A673 (cell line): ENCODE results near the gene CYP2D6. TPM values are rescaled to one million over a fixed set of nuclear protein-coding genes. Genes with fewer than 3 reads are reported as not detected.
"Not testable (repeated sequence)": the region's sequence is repeated elsewhere in the genome, so short reads cannot be mapped to it uniquely, and the experiment has no call there.

Experiments used
- BruUV-seq: library from RNA; stranded (reverse); fragments of 400-500 nt; replicated peaks from 2 replicates; lab custom pipeline; 2021; lab: Mats Ljungman, UMichigan
- CTCF ChIA-PET: fragments of 300-600 bp; sonication (Branson Sonifier 250); formaldehyde crosslinking; loops from one replicate; lab custom pipeline; 2022; ENCODE audit warnings: antibody characterized with exemption; lab: Charles Lee
- POLR2A ChIA-PET: fragments of 300-600 bp; sonication (Branson Sonifier 250); formaldehyde crosslinking; loops from one replicate; lab custom pipeline; 2022; ENCODE audit warnings: antibody characterized with exemption; ENCODE audit not compliant: low non-redundant PET; lab: Charles Lee
- DNase-seq: peaks from one replicate; pipeline ENCODE4 v3.0.0-alpha.2; 2015; ENCODE audit warnings: low spot score
- H3K27ac ChIP-seq: fragments of 200-600 bp; sonication (generic); 2 replicates; pipeline ENCODE4 v1.5.1; 2016; ENCODE audit warnings: mixed run types, low read depth, mild to moderate bottlenecking, mixed read lengths, antibody characterized with exemption, low read length; ENCODE audit not compliant: poor library complexity, severe bottlenecking
- H3K27me3 ChIP-seq: fragments of 200-600 bp; sonication (generic); replicated peaks from 2 replicates; pipeline ENCODE4 v1.6.1; 2017; ENCODE audit warnings: mixed run types, low read depth, mild to moderate bottlenecking, mixed read lengths, antibody characterized with exemption, low read length; ENCODE audit not compliant: insufficient read depth, poor library complexity
- H3K36me3 ChIP-seq: fragments of 200-600 bp; sonication (generic); 2 replicates; pipeline ENCODE4 v1.6.1; 2016; ENCODE audit warnings: mixed run types, mild to moderate bottlenecking, mixed read lengths, antibody characterized with exemption, low read length; ENCODE audit not compliant: insufficient read depth, poor library complexity, severe bottlenecking
- H3K4me1 ChIP-seq: fragments of 200-600 bp; sonication (generic); 2 replicates; pipeline ENCODE4 v1.6.1; 2017; ENCODE audit warnings: mixed run types, mild to moderate bottlenecking, mixed read lengths, antibody characterized with exemption, low read length; ENCODE audit not compliant: insufficient read depth, poor library complexity, severe bottlenecking
- H3K4me3 ChIP-seq: fragments of 200-600 bp; sonication (generic); 2 replicates; pipeline ENCODE4 v1.5.1; 2016; ENCODE audit warnings: low read depth, mixed run types, mild to moderate bottlenecking, mixed read lengths, low read length; ENCODE audit not compliant: poor library complexity, severe bottlenecking
- H3K9me3 ChIP-seq: fragments of 200-600 bp; sonication (generic); 2 replicates; pipeline ENCODE4 v1.6.1; 2016; ENCODE audit warnings: mixed run types, low read depth, mild to moderate bottlenecking, mixed read lengths, antibody characterized with exemption, low read length; ENCODE audit not compliant: poor library complexity, severe bottlenecking
- EZH2 ChIP-seq: fragments of 200-600 bp; sonication (generic); IDR thresholded peaks from 2 replicates; pipeline ENCODE4 v1.6.1; 2017; ENCODE audit warnings: borderline replicate concordance, low read depth, mild to moderate bottlenecking, mixed read lengths, antibody characterized with exemption, low read length; ENCODE audit not compliant: poor library complexity, severe bottlenecking
- intact Hi-C: fragments of 100-400 bp; cut with micrococcal nuclease; formaldehyde crosslinking; loops from one replicate; pipeline ENCODE4 v1.10.0; 2022; ENCODE audit not compliant: unreplicated experiment
- total RNA-seq: library from RNA; stranded (reverse); gene quantifications from 2 replicates; pipeline ENCODE4 v1.2.3, GENCODE V29; 2021
- TF ChIP-seq, protein P1 (sequence below): fragments of 300-800, 200-600 bp; sonication (generic); conservative IDR thresholded peaks from 2 replicates; pipeline ENCODE4 v1.5.1; 2017; ENCODE audit warnings: low read depth, mild to moderate bottlenecking, antibody characterized with exemption, low read length, moderate library complexity, mixed read lengths

Gene CYP2D6
- total RNA-seq, 1 experiment from 2014 or later = 2.4 TPM

- intact Hi-C loops = no loop called here
- Histone ChIP-seq H3K9me3 (no peaks in the 10 kb centered on the region), H3K27me3 (no peaks in the 10 kb centered on the region), H3K4me1 (peaks cover 6% of the 10 kb centered on the region), H3K4me3 (no peak overlapping the region), H3K27ac (no peak overlapping the region), H3K36me3 (peaks cover 9% of the 10 kb centered on the region)
- ChIA-PET CTCF (no interaction called here), POLR2A (no interaction called here)
- DNase-seq = no peak
- no TSS peak for BruUV-seq
- TF ChIP-seq, protein P1, sequence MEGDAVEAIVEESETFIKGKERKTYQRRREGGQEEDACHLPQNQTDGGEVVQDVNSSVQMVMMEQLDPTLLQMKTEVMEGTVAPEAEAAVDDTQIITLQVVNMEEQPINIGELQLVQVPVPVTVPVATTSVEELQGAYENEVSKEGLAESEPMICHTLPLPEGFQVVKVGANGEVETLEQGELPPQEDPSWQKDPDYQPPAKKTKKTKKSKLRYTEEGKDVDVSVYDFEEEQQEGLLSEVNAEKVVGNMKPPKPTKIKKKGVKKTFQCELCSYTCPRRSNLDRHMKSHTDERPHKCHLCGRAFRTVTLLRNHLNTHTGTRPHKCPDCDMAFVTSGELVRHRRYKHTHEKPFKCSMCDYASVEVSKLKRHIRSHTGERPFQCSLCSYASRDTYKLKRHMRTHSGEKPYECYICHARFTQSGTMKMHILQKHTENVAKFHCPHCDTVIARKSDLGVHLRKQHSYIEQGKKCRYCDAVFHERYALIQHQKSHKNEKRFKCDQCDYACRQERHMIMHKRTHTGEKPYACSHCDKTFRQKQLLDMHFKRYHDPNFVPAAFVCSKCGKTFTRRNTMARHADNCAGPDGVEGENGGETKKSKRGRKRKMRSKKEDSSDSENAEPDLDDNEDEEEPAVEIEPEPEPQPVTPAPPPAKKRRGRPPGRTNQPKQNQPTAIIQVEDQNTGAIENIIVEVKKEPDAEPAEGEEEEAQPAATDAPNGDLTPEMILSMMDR = no peak
- no peak for TF ChIP-seq EZH2
These were observed 21.5 kb upstream of the CYP2D6 start for GRCh38 chr22:42151924-42152635.

DNA sequence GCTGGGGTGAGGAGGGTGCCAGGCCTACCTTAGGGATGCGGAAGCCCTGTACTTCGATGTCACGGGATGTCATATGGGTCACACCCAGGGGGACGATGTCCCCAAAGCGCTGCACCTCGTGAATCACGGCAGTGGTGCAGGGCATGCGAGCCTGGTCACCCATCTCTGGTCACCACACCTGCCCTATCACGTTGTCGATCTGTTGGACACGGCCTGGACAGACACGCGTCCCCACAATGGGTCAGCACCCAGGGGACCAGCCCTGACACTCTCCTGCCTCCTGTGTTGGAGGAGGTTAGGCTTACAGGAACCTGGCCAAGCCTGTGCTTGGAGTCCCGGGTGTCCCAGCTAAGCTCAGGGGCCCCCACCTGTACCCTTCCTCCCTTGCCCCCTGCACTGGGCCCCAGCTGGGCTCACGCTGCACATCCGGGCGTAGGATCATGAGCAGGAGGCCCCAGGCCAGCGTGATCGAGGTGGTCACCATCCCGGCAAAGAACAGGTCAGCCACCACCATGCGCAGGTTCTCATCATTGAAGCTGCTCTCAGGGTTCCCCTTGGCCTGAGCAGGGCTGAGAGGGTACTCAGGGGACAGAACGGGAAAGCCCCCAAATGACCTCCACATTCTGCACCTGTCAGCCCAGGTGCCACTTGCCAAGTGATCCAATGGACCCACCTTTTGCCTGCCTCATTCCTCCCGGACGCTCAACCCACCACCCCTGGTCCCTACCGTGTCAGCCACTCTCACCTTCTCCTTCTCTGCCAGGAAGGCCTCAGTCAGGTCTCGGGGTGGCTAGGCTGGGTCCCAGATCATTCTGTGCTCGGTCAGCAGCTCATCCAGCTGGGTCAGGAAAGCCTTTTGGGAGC, 20.3 kb upstream of the CYP2D6 start:
- H3K4me3 ChIP-seq = no peak overlapping the region
- H3K36me3 ChIP-seq = peaks cover 9% of the 10 kb centered on the region
- no peaks in the 10 kb centered on the region for H3K9me3 ChIP-seq
- TF ChIP-seq EZH2 = no peak
- TF ChIP-seq, protein P1 = no peak
- no peak overlapping the region for H3K27ac ChIP-seq
- DNase-seq = no peak
- no peaks in the 10 kb centered on the region for H3K27me3 ChIP-seq
- H3K4me1 ChIP-seq = peaks cover 6% of the 10 kb centered on the region
- BruUV-seq = no TSS peak
- ChIA-PET POLR2A (no interaction called here), CTCF (no interaction called here)
- intact Hi-C loops = no loop called here

DNA sequence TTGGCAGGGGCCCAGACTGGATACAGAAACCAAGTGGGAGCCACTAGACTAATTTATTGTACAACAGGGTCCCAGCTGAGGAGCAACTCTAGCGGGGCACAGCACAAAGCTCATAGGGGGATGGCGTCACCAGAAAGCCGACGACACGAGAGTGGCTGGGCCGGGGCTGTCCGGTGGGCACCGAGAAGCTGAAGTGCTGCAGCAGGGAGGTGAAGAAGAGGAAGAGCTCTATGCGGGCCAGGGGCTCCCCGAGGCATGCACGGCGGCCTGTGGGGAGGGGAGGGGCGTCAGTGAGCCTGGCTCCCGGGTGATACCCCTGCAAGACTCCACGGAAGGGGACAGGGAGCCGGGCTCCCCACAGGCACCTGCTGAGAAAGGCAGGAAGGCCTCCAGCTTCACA, 19.2 kb upstream of the CYP2D6 start:
- H3K4me1 ChIP-seq, H3K36me3 ChIP-seq, POLR2A ChIA-PET, DNase-seq, BruUV-seq, H3K27me3 ChIP-seq, H3K9me3 ChIP-seq, H3K27ac ChIP-seq, H3K4me3 ChIP-seq, intact Hi-C loops: not testable (repeated sequence)
- CTCF ChIA-PET = interaction anchor here (0.7 kb wide), 1 partner anchor 89 kb away, joined by 3 read pairs; no protein-coding TSS in a partner anchor
